Stomach (tissue), 9 donors: ENCODE results near the gene PLXNB2. TPM values are rescaled to one million over a fixed set of nuclear protein-coding genes. Genes with fewer than 3 reads are reported as not detected.

ENCODE experiments used
- DNase-seq, 2 donors: peaks; one replicate each; pipeline versions ENCODE4 v3.0.0 to v3.0.0-alpha.2; 2013 to 2019
- H3K27ac ChIP-seq, 5 donors: fragments of 200-600 bp in 4 of 5; sonication (generic) in 4 of 5; one replicate each; pipeline ENCODE4 v1.5.1; 2013 to 2019; ENCODE audit warnings: mild to moderate bottlenecking in 1 of 5, moderate library complexity in 1 of 5
- H3K27me3 ChIP-seq, 3 donors: fragments of 200-600 bp; sonication (generic); one replicate each; pipeline ENCODE4 v1.5.1; 2017 to 2019; ENCODE audit warnings: mixed run types in 1 of 3
- H3K36me3 ChIP-seq, 4 donors: fragments of 200-600 bp; sonication (generic); 1 replicate in 3 of 4; 2 replicates in 1 of 4; pipeline ENCODE4 v1.5.1; 2016 to 2019
- H3K4me1 ChIP-seq, 4 donors: fragments of 200-600 bp; sonication (generic); one replicate each; pipeline ENCODE4 v1.5.1; 2016 to 2019
- H3K4me3 ChIP-seq, 4 donors: fragments of 200-600 bp; sonication (generic) in 3 of 4; one replicate each; pipeline ENCODE4 v1.5.1; 2016 to 2019; ENCODE audit warnings: mild to moderate bottlenecking in 1 of 4
- H3K9me3 ChIP-seq, 4 donors: fragments of 200-600 bp; sonication (generic); one replicate each; pipeline ENCODE4 v1.5.1; 2016 to 2019
- EP300 ChIP-seq: sonication (generic); formaldehyde crosslinking; IDR thresholded peaks from one replicate; pipeline ENCODE4 v1.6.1; 2017; ENCODE audit warnings: antibody characterized with exemption
- POLR2A ChIP-seq, 4 donors: fragments of 450-650 bp; IDR thresholded peaks; one replicate each; pipeline ENCODE4 v1.6.1; 2016; ENCODE audit warnings: antibody characterized with exemption in 4 of 4, control low read depth in 2 of 4, mild to moderate bottlenecking in 1 of 4, moderate library complexity in 1 of 4
- POLR2AphosphoS5 ChIP-seq, 3 donors: sonication (generic); formaldehyde crosslinking; IDR thresholded peaks; one replicate each; pipeline ENCODE4 v1.6.1; 2016; ENCODE audit warnings: antibody characterized with exemption in 3 of 3
- WGBS, 5 donors: extraction: QIAGEN DNeasy Blood & Tissue Kit in 3 of 5; methylation state at CpG; one replicate each; pipeline versions ENCODE4 v1.1.5 to v1.1.7; 2013 to 2018; 5-methylcytosine and 5-hydroxymethylcytosine counted together
- intact Hi-C: fragments of 100-400 bp; cut with DNase I; formaldehyde crosslinking; loops from one replicate; pipeline ENCODE4 v1.15.1; 2023; ENCODE audit warnings: low total_unique reads
- polyA plus RNA-seq, 3 donors: library from polyadenylated mRNA; stranded (reverse); fragments of 200-250 nt; gene quantifications; one replicate each; pipeline ENCODE4 v1.2.3, GENCODE V29; 2013
- total RNA-seq, 5 donors: library from RNA; depleted of rRNA; stranded (reverse); fragments of >200 nt; gene quantifications; one replicate each; pipeline versions ENCODE4 v1.1.0 to v1.2.3, GENCODE V29; 2014 to 2016
- TF ChIP-seq, protein P1 (sequence below), 7 experiments: fragments of 450-650 bp in 4 of 7; fragments of 200-600 bp in 3 of 7; sonication (generic) in 3 of 7; IDR thresholded peaks; one replicate each; pipeline ENCODE4 v1.5.1; 2016 to 2019; ENCODE audit warnings: antibody characterized with exemption in 7 of 7, control low read depth in 2 of 7, mild to moderate bottlenecking in 1 of 7
- donor health status: healthy with polysubstance abuse.
- donor health status: Bipolar disorder and iron deficiency.
- donor health status: healthy.

PLXNB2 gene
- total and polyA plus RNA-seq, 8 donors, result 50.3 to 648 (median 269) TPM

DNA sequence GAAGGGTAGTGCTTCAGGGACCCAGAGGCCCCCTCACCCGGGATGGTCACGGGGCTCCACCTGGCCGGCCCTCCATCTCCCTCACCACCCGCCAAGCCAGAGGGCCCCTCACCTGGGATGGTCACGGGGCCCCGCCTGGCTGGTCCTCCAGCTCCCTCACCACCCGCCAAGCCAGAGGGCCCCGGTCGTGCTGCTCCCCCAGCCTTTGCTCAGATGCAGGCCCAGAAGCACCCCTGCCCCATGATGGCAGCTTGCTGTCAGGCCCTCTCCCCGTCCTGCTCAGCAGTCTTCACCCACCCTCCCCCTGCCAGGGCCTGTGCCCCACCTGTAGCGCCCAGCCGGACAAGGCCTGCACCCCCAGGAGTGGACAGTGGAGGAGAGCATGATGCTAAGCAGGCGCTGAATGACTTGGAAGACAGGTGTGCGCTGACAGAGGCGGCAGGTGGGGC, 12.1 kb upstream of the PLXNB2 start:
- Histone ChIP-seq H3K4me1 (peaks cover 0 to 7% (median 0%) of the 10 kb centered on the region in 4 donors), H3K4me3 (no peak overlapping the region), H3K9me3 (no peaks in the 10 kb centered on the region), H3K36me3 (no peaks in the 10 kb centered on the region), H3K27ac (no peak overlapping the region), H3K27me3 (no peaks in the 10 kb centered on the region)
- TF ChIP-seq EP300 (no peak), POLR2AphosphoS5 (IDR thresholded peaks at IDR 0.05) (no peak), POLR2A (IDR thresholded peaks at IDR 0.05) (no peak)
- TF ChIP-seq, protein P1, sequence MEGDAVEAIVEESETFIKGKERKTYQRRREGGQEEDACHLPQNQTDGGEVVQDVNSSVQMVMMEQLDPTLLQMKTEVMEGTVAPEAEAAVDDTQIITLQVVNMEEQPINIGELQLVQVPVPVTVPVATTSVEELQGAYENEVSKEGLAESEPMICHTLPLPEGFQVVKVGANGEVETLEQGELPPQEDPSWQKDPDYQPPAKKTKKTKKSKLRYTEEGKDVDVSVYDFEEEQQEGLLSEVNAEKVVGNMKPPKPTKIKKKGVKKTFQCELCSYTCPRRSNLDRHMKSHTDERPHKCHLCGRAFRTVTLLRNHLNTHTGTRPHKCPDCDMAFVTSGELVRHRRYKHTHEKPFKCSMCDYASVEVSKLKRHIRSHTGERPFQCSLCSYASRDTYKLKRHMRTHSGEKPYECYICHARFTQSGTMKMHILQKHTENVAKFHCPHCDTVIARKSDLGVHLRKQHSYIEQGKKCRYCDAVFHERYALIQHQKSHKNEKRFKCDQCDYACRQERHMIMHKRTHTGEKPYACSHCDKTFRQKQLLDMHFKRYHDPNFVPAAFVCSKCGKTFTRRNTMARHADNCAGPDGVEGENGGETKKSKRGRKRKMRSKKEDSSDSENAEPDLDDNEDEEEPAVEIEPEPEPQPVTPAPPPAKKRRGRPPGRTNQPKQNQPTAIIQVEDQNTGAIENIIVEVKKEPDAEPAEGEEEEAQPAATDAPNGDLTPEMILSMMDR (IDR thresholded peaks at IDR 0.05), result no peak
- no peak for DNase-seq
- WGBS, 5 donors, result 91 to 94% (median 94%) methylated on average over 13 to 15 of the region's 15 CpGs
- intact Hi-C loops, result no loop called here

DNA sequence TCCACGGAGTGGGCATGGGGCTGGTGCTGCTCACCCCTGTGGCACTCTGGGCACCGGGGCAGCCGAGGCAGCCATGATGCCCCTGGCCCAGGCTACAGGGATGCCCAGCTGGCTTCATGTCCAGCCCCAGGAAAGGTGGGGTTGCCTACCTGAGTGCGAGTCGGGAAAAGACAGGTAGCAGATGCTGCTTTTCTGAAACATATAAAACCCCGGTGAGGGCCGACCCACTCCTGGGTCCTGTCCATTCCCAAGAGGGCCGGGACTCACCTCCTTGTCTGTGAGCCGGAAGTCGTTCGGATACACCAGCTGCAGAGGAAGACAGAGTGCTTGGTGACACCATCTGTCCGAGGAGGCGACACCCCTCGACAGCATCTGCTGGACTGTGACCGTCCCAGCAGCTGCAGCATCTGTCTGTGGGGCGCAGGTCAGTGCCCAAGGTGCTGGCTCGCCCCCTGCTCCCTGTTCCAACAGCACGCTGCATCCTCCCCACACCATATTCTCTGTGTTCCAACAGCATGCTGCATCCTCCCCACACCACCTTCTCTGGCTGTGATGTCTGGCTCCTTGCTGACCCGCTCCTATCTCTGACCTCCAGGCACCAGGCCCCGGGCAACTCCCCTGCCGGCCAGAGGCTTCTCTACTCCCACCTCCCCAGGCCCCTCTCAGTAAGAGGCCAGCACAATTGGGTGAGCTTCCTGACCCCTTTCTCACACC, 11.4 kb upstream of the PLXNB2 start:
- intact Hi-C loops, result no loop called here
- Histone ChIP-seq H3K4me1 (peaks cover 0 to 11% (median 2%) of the 10 kb centered on the region in 4 donors), H3K36me3 (peaks cover 0 to 4% (median 0%) of the 10 kb centered on the region in 4 donors), H3K9me3 (no peaks in the 10 kb centered on the region), H3K27ac (no peak overlapping the region), H3K4me3 (no peak overlapping the region), H3K27me3 (no peaks in the 10 kb centered on the region)
- TF ChIP-seq, protein P1 (IDR thresholded peaks at IDR 0.05), result no peak
- TF ChIP-seq POLR2A (IDR thresholded peaks at IDR 0.05) (no peak), EP300 (no peak), POLR2AphosphoS5 (IDR thresholded peaks at IDR 0.05) (no peak)
- no peak for DNase-seq
- 81 to 89% (median 87%) methylated on average over 14 to 21 of the region's 21 CpGs for WGBS, 5 donors

DNA sequence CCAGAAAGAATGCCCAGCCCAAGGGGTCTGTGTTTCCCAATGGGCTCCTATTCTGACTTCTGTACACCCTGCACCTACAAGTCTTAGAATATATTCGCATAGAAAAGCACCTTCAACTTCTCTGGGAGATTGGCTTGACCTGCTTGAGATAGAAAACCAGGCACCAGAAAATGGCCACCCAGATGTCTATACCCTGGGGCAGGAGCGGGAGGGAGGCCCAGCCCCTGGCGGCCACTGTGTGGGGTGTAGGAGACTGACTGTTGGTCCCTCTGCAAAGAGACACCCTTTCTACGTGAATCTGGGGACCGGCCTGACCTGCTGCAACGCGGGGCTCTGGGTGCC, 10.9 kb upstream of the PLXNB2 start:
- peaks cover 0 to 6% (median 0%) of the 10 kb centered on the region in 4 donors for H3K36me3 ChIP-seq
- 86 to 98% (median 86%) methylated on average over 5 to 7 of the region's 7 CpGs for WGBS, 5 donors

DNA sequence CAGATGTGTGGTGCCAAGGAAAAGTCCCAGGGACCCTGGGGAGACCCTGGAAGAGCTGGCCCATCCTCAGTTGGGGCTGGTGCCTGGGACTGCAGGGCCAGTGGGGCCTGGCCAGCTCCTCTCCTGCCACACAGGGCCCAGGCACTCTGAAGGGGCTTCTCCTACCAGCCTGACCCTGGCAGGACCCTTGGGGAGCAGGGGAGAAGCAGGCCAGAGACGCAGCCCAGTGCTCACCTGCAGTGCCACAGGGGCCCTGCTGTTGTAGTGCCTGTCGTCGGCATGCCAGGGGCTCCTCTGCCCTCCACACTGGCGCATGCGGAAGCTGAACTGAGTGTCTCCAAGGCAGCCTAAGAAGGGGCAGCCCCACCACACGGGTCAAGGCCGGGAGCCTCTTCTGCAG, 10.2 kb upstream of the PLXNB2 start:
- TF ChIP-seq POLR2A (IDR thresholded peaks at IDR 0.05) (no peak), POLR2AphosphoS5 (IDR thresholded peaks at IDR 0.05) (no peak), EP300 (no peak)
- TF ChIP-seq, protein P1 (IDR thresholded peaks at IDR 0.05), result no peak
- Histone ChIP-seq H3K27ac (no peak overlapping the region), H3K9me3 (no peaks in the 10 kb centered on the region), H3K4me3 (no peak overlapping the region), H3K27me3 (no peaks in the 10 kb centered on the region), H3K36me3 (peaks cover 0 to 6% (median 0%) of the 10 kb centered on the region in 4 donors), H3K4me1 (peaks cover 0 to 17% (median 5%) of the 10 kb centered on the region in 4 donors)
- intact Hi-C loops, result no loop called here
- WGBS, 5 donors, result 85 to 97% (median 94%) methylated on average over 4 to 7 of the region's 7 CpGs
- DNase-seq, result no peak

More for the DNA sequence above, 10.9 kb upstream of the PLXNB2 start:
- intact Hi-C loops, result no loop called here
- H3K9me3 ChIP-seq, result no peaks in the 10 kb centered on the region
- no peak overlapping the region for H3K27ac ChIP-seq
- no peaks in the 10 kb centered on the region for H3K27me3 ChIP-seq
- no peak for DNase-seq
- H3K4me1 ChIP-seq, result peaks cover 0 to 16% (median 5%) of the 10 kb centered on the region in 4 donors
- TF ChIP-seq, protein P1 (IDR thresholded peaks at IDR 0.05), result no peak
- TF ChIP-seq POLR2AphosphoS5 (IDR thresholded peaks at IDR 0.05), result no peak
- TF ChIP-seq EP300, result no peak
- TF ChIP-seq POLR2A (IDR thresholded peaks at IDR 0.05), result no peak
- H3K4me3 ChIP-seq, result no peak overlapping the region
